GM20000 (cell line): Measurements from ENCODE around the gene ALOX15B.

Experiments
- DNase-seq: peaks from one replicate; pipeline ENCODE4 v3.0.0; 2012; ENCODE audit warnings: low spot score
- CTCF ChIP-seq: IDR thresholded peaks from 2 replicates; pipeline ENCODE4 v1.5.1; 2012; ENCODE audit warnings: mild to moderate bottlenecking, control low read depth; ENCODE audit errors: extremely low read depth, missing control alignments

The ALOX15B gene

GRCh38 chr17:8051831-8052230, 13.0 kb downstream of the ALOX15B start:
- no peak for DNase-seq
- TF ChIP-seq CTCF, result no peak

DNA sequence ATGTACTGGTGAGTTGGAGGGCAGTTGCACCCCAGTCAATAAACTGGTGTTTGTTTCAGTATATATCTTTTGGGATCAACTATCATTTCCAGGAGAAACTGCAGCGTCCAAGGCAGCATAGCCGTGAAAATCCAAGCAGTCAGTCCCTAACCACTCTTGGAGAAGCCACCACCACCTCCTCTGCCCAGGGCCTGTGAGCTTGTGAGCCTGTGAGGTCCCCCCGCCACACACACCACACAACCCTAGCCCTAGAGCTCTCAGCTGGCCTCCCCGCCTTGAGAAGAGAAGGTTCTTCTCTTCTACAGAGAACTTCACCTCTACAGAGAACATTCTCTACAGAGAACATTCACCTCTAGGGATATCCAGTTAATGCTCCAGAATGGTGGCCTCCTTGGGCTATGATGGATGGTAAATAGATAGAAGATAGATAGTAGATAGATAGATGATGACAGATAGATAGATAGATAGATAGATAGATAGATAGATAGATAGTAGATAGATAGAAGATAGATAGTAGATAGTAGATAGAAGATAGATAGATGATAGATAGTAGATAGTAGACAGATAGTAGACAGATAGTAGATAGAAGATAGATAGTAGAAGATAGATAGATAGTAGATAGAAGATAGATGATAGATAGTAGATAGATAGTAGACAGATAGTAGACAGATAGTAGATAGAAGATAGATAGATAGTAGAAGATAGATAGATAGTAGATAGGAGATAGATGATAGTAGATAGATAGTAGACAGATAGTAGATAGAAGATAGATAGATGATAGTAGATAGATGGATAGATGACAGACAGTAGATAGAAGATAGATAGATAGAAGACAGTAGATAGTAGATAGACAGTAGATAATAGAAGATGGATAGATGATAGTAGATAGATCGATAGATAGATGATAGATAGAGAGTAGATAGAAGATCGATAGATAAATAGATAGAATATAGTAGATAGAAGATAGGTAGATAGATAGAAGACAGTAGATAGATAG, 13.7 kb downstream of the ALOX15B start:
- DNase-seq, result no peak
- no peak for TF ChIP-seq CTCF

DNA sequence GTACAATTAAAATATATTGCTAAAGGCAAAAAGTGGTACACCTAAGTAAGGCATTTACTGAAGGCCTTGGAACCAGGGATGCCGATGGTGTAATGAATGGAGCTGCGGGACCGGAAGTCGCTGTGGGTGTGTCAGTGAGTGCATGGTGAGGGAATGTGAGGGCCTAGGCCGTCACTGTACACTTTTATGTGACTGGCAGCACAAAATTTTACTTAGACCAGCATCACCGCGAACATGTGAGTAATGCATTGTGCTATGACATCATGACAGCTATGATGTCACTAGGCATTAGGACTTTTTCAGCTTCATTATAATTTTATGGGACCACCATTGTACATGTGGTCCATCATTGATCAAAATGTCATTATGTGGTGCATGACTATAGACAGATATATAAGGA, 14.7 kb downstream of the ALOX15B start:
- DNase-seq, result no peak
- no peak for TF ChIP-seq CTCF

- DNase-seq, result no peak
- TF ChIP-seq CTCF, result no peak
These were observed 17.0 kb downstream of the ALOX15B start for GRCh38 chr17:8055851-8056231.

- DNase-seq, result peak; percentile 64
- TF ChIP-seq CTCF, result no peak
These were observed 17.5 kb downstream of the ALOX15B start for GRCh38 chr17:8056232-8056975.

- TF ChIP-seq CTCF, result no peak
- DNase-seq, result no peak
These were observed 18.2 kb downstream of the ALOX15B start for GRCh38 chr17:8056976-8057625.
